Measurements from ENCODE around the gene PPM1E. TPM values are rescaled to one million over a fixed set of nuclear protein-coding genes. Genes with fewer than 3 reads are reported as not detected.
"Not testable (repeated sequence)": the region's sequence is repeated elsewhere in the genome, so short reads cannot be mapped to it uniquely, and the experiment has no call there.

The PPM1E gene
- total RNA-seq, 4 donors from 2014 or later = 0.08 to 0.11 TPM; not detected in 2

DNA sequence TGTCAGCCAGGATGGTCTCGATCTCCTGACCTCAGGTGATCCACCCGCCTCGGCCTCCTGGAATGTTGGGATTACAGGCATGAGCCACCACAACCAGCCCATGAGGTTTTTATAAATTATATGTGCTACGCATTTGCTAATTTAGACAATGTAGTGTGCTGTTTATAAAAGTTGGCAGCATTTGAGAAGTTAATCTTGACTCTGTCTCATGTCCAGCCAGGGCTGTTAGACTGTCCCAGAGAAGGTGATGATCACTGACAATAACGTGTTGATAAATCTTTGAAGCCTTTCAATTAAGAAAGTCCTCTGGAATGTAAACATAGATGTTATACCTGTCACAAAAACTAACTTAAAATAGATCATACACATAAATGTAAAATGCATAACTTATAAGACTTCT, 82.0 kb downstream of the PPM1E start:
- Histone ChIP-seq H3K4me1 (no peaks in the 10 kb centered on the region), H3K36me3 (no peaks in the 10 kb centered on the region), H3K4me3 (no peak overlapping the region), H3K27ac (no peak overlapping the region), H3K9me3 (no peaks in the 10 kb centered on the region), H3K27me3 (no peaks in the 10 kb centered on the region)
- DNase-seq (ENCODE audit: low spot score in 2 of 2) = no peak
- 78% methylated on average over 5 of the region's 5 CpGs for WGBS
- no peak for TF ChIP-seq POLR2A (IDR thresholded peaks at IDR 0.05)
- TF ChIP-seq CTCF (IDR thresholded peaks at IDR 0.05) = no peak

DNA sequence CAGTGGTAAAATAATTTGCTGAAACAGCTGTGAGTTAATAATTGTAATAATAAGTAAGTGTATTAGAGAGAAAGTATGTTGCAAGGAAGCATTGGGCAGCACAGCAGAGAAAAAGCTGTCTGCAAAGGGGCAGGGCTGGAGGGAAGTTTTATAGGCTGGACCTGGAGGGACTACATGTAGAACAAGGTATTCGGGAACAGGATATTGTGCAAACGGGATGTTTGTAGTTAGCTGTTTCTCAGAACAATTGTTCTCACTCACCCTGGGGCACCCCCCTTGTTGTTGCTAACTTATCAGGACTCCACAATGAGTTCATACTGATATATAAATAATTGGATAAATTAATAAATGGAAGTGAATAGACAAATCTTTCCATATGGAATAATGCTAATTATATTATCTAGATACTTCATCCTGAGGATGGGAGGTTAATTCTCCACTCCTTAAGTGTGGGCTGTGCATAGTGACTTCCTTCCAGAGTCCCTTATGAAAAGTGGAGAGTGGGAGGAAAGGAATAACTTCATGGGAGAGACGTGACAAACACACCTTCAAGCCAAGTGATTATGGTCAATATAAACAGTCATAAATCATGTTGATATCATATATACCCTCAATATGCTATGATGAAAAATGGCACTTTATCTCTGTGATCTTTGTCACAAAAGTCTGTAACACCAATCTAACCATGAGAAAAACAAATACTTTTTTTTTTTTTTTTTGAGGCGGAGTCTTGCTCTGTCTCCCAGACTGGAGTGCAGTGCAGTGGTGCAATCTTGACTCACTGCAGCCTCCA, 85.4 kb downstream of the PPM1E start:
- Histone ChIP-seq H3K4me1 (no peaks in the 10 kb centered on the region), H3K36me3 (no peaks in the 10 kb centered on the region), H3K4me3 (no peak overlapping the region), H3K9me3 (no peaks in the 10 kb centered on the region), H3K27ac (no peak overlapping the region), H3K27me3 (no peaks in the 10 kb centered on the region)
- 63% methylated on average over 4 of the region's 4 CpGs for WGBS
- no peak for DNase-seq (ENCODE audit: low spot score in 2 of 2)
- TF ChIP-seq EP300 (IDR thresholded peaks at IDR 0.05) (no peak), CTCF (IDR thresholded peaks at IDR 0.05) (no peak), POLR2AphosphoS5 (IDR thresholded peaks at IDR 0.05) (no peak), POLR2A (IDR thresholded peaks at IDR 0.05) (no peak)

GRCh38 chr17:58846413-58846812, 90.8 kb downstream of the PPM1E start:
- WGBS = 72% methylated on average over 3 of the region's 3 CpGs

GRCh38 chr17:58850106-58850505, 94.5 kb downstream of the PPM1E start:
- H3K27me3 ChIP-seq; H3K4me3 ChIP-seq; H3K27ac ChIP-seq; H3K9me3 ChIP-seq; H3K36me3 ChIP-seq; DNase-seq (ENCODE audit: low spot score in 2 of 2); H3K4me1 ChIP-seq: not testable (repeated sequence)
- WGBS = 97% methylated on average over 2 of the region's 2 CpGs

More at GRCh38 chr17:58846413-58846812, 90.8 kb downstream of the PPM1E start:
- not testable (repeated sequence) for H3K4me3 ChIP-seq; H3K4me1 ChIP-seq; DNase-seq (ENCODE audit: low spot score in 2 of 2); H3K9me3 ChIP-seq; H3K27me3 ChIP-seq; H3K27ac ChIP-seq; H3K36me3 ChIP-seq

- Histone ChIP-seq H3K9me3 (no peaks in the 10 kb centered on the region), H3K4me3 (no peak overlapping the region), H3K27me3 (no peaks in the 10 kb centered on the region), H3K27ac (no peak overlapping the region), H3K36me3 (no peaks in the 10 kb centered on the region), H3K4me1 (no peaks in the 10 kb centered on the region)
- no peak for DNase-seq (ENCODE audit: low spot score in 2 of 2)
- TF ChIP-seq CTCF (IDR thresholded peaks at IDR 0.05) = no peak
- no peak for TF ChIP-seq POLR2A (IDR thresholded peaks at IDR 0.05)
- no peak for TF ChIP-seq POLR2AphosphoS5 (IDR thresholded peaks at IDR 0.05)
- 94% methylated on average over 6 of the region's 6 CpGs for WGBS
These were observed 109.6 kb downstream of the PPM1E start for GRCh38 chr17:58865301-58865700.

GRCh38 chr17:58870747-58871146, 115.1 kb downstream of the PPM1E start:
- DNase-seq (ENCODE audit: low spot score in 2 of 2) = no peak
- no peaks in the 10 kb centered on the region for H3K36me3 ChIP-seq
- WGBS = 87% methylated on average over 4 of the region's 4 CpGs
- H3K4me1 ChIP-seq = no peaks in the 10 kb centered on the region
- no peaks in the 10 kb centered on the region for H3K27me3 ChIP-seq
- H3K27ac ChIP-seq = no peak overlapping the region
- H3K9me3 ChIP-seq = no peaks in the 10 kb centered on the region
- TF ChIP-seq POLR2AphosphoS5 (IDR thresholded peaks at IDR 0.05) (no peak), CTCF (IDR thresholded peaks at IDR 0.05) (no peak), POLR2A (IDR thresholded peaks at IDR 0.05) (no peak), EP300 (IDR thresholded peaks at IDR 0.05) (no peak)
- no peak overlapping the region for H3K4me3 ChIP-seq

Measured in suprapubic skin (tissue), 4 donors.